Adrenal gland (tissue), 12 donors: ENCODE measurements around the gene MAP2K7. TPM values are rescaled to one million over a fixed set of nuclear protein-coding genes. Genes with fewer than 3 reads are reported as not detected.

Source experiments
- DNase-seq, 7 donors: peaks; one replicate each; pipeline ENCODE4 v3.0.0-alpha.2; 2019 to 2020
- H3K27ac ChIP-seq, 5 donors: fragments of 200-600 bp; sonication (generic) in 4 of 5; 1 replicate in 3 of 5; 2 replicates in 2 of 5; pipeline versions ENCODE4 v1.5.1 to v1.8.0; 2016 to 2020; ENCODE audit warnings: mild to moderate bottlenecking in 1 of 5
- H3K27me3 ChIP-seq: fragments of 200-600 bp; 2 replicates; pipeline ENCODE4 v1.8.0; 2021
- H3K36me3 ChIP-seq, 2 donors: fragments of 200-600 bp; replicated peaks in 1 of 2; 1 replicate in 1 of 2; 2 replicates in 1 of 2; pipeline versions ENCODE4 v1.5.1 to v1.8.0; 2018 to 2022
- H3K4me1 ChIP-seq, 2 donors: fragments of 200-600 bp; replicated peaks in 1 of 2; 1 replicate in 1 of 2; 2 replicates in 1 of 2; pipeline versions ENCODE4 v1.5.1 to v1.8.0; 2018 to 2021
- H3K4me3 ChIP-seq, 4 donors: fragments of 200-600 bp; sonication (generic) in 3 of 4; one replicate each; pipeline ENCODE4 v1.5.1; 2016 to 2018
- H3K9me3 ChIP-seq, 3 donors: fragments of 200-600 bp; sonication (generic) in 1 of 3; replicated peaks in 1 of 3; 1 replicate in 2 of 3; 2 replicates in 1 of 3; pipeline versions ENCODE4 v1.5.1 to v1.8.0; 2016 to 2021
- CTCF ChIP-seq, 6 experiments: fragments of 450-650 bp in 4 of 6; fragments of 200-600 bp in 2 of 6; sonication (generic) in 1 of 6; IDR thresholded peaks; 1 replicate in 5 of 6; 2 replicates in 1 of 6; pipeline versions ENCODE4 v1.5.1 to v1.8.0; 2016 to 2021; ENCODE audit warnings: antibody characterized with exemption in 6 of 6, mild to moderate bottlenecking in 2 of 6, moderate library complexity in 1 of 6
- POLR2A ChIP-seq, 2 donors: fragments of 450-650 bp; IDR thresholded peaks; one replicate each; pipeline ENCODE4 v1.6.1; 2017; ENCODE audit warnings: antibody characterized with exemption in 2 of 2, mild to moderate bottlenecking in 2 of 2, moderate library complexity in 1 of 2
- WGBS, 4 donors: extraction: QIAGEN DNeasy Blood & Tissue Kit in 2 of 4; methylation state at CpG; one replicate each; pipeline versions ENCODE4 v1.1.5 to v1.1.7; 2013 to 2017; 5-methylcytosine and 5-hydroxymethylcytosine counted together
- intact Hi-C, 2 donors: fragments of 100-400 bp; cut with DNase I; formaldehyde crosslinking; loops; one replicate each; pipeline versions ENCODE4 v1.14.1 to v1.15.0; 2022 to 2023
- polyA plus RNA-seq, 3 donors: library from polyadenylated mRNA; stranded (reverse); fragments of 200-250 nt in 2 of 3; fragments of 350-450 nt in 1 of 3; fragmentation: Illumina TruSeq in 1 of 3; extraction: RNeasy Lipid Tissue Mini Kit (QIAGEN cat#74804) in 1 of 3; gene quantifications; one replicate each; pipeline ENCODE4 v1.2.3, GENCODE V29; 2013 to 2014
- total RNA-seq, 9 donors: library from RNA; depleted of rRNA in 4 of 9; stranded (reverse); fragments of >200 nt in 4 of 9; fragments of 120-200 nt in 1 of 9; fragmentation: NEBNext Ultra II Directional in 1 of 9; extraction: Animal tissue kit (Norgen Biotek cat#: 25700) in 1 of 9; gene quantifications; one replicate each; pipeline versions ENCODE4 v1.1.0 to v1.2.4, GENCODE V29; 2013 to 2023
- donor health status: healthy with polysubstance abuse.
- donor health status: Bipolar disorder and iron deficiency.
- donor health status: DM: yes; HTN: yes; CAD: no.
- donor health status: DM: no; HTN: no; CAD: no.
- donor health status: DM: no; HTN: no; CAD: no.
- donor health status: DM: yes; HTN: yes; CAD: no.

The MAP2K7 gene
- total and polyA plus RNA-seq, 12 donors: 6.8 to 110 (median 20.5) TPM

- no peak for TF ChIP-seq CTCF (IDR thresholded peaks at IDR 0.05)
- no peak for TF ChIP-seq POLR2A (IDR thresholded peaks at IDR 0.05)
- Histone ChIP-seq H3K27ac (peak overlapping the region; percentile 18 to 81 (median 75)), H3K27me3 (no peaks in the 10 kb centered on the region), H3K36me3 (no peaks in the 10 kb centered on the region), H3K4me3 (no peak overlapping the region), H3K9me3 (no peaks in the 10 kb centered on the region), H3K4me1 (peaks cover 2 to 8% of the 10 kb centered on the region in 2 donors)
- intact Hi-C loops: no loop called here
- WGBS, 4 donors: 46 to 61% (median 55%) methylated on average over 11 of the region's 11 CpGs
- DNase-seq: peak; percentile 71 to 94 (median 91)
Observed at GRCh38 chr19:7897292-7897691, 6.4 kb upstream of the MAP2K7 start.

- Histone ChIP-seq H3K4me1 (peaks cover 8 to 10% of the 10 kb centered on the region in 2 donors), H3K36me3 (no peaks in the 10 kb centered on the region), H3K27ac (no peak overlapping the region), H3K9me3 (no peaks in the 10 kb centered on the region), H3K27me3 (no peaks in the 10 kb centered on the region), H3K4me3 (no peak overlapping the region)
- 96 to 97% (median 96%) methylated on average over 16 of the region's 16 CpGs for WGBS, 4 donors
- TF ChIP-seq POLR2A (IDR thresholded peaks at IDR 0.05) (no peak), CTCF (IDR thresholded peaks at IDR 0.05) (no peak)
- intact Hi-C loops: no loop called here
- DNase-seq: no peak
Observed at GRCh38 chr19:7898967-7899366, 4.7 kb upstream of the MAP2K7 start.

GRCh38 chr19:7899751-7900378 lies 3.8 kb upstream of the MAP2K7 start:
- peak in 2 of 7 donors; percentile 22 to 32 for DNase-seq
- TF ChIP-seq CTCF (IDR thresholded peaks at IDR 0.05): no peak
- TF ChIP-seq POLR2A (IDR thresholded peaks at IDR 0.05): no peak
- intact Hi-C loops: loop anchor here in 1 of 2 donors (5.0 kb wide), 1 partner anchor 38 kb away; no protein-coding TSS in a partner anchor
- WGBS, 4 donors: 93 to 96% (median 95%) methylated on average over 11 to 34 of the region's 34 CpGs
- no peak overlapping the region for H3K27ac ChIP-seq
- H3K4me3 ChIP-seq: no peak overlapping the region
- H3K36me3 ChIP-seq: no peaks in the 10 kb centered on the region
- H3K4me1 ChIP-seq: peaks cover 14 to 15% of the 10 kb centered on the region in 2 donors
- H3K27me3 ChIP-seq: no peaks in the 10 kb centered on the region
- H3K9me3 ChIP-seq: no peaks in the 10 kb centered on the region

- WGBS, 4 donors: 89 to 94% (median 91%) methylated on average over 6 to 21 of the region's 21 CpGs
- DNase-seq: peak in 2 of 7 donors; percentile 30 to 33
- peaks cover 20 to 21% of the 10 kb centered on the region in 2 donors for H3K4me1 ChIP-seq
- TF ChIP-seq CTCF (IDR thresholded peaks at IDR 0.05) (no peak), POLR2A (IDR thresholded peaks at IDR 0.05) (no peak)
- intact Hi-C loops: loop anchor here in 1 of 2 donors (5.0 kb wide), 1 partner anchor 38 kb away; no protein-coding TSS in a partner anchor
- no peak overlapping the region for H3K27ac ChIP-seq
- H3K9me3 ChIP-seq: no peaks in the 10 kb centered on the region
- H3K4me3 ChIP-seq: no peak overlapping the region
- H3K36me3 ChIP-seq: no peaks in the 10 kb centered on the region
- H3K27me3 ChIP-seq: no peaks in the 10 kb centered on the region
Observed at GRCh38 chr19:7900401-7900870, 3.2 kb upstream of the MAP2K7 start.
